ENCODE results near the gene RNF220. TPM values are rescaled to one million over a fixed set of nuclear protein-coding genes. Genes with fewer than 3 reads are reported as not detected.

Gene RNF220
- total RNA-seq, 1 donor = 53.2 TPM

- Histone ChIP-seq H2AFZ (ENCODE audit: low read length) (no peak overlapping the region), H3K9me3 (ENCODE audit: low read depth, low read length) (no peaks in the 10 kb centered on the region)
Measured at GRCh38 chr1:44611866-44612265, 206.8 kb downstream of the RNF220 start.

GRCh38 chr1:44613941-44614340 lies 208.9 kb downstream of the RNF220 start:
- no peaks in the 10 kb centered on the region for H3K36me3 ChIP-seq (ENCODE audit: insufficient read depth, low read length)
- no peak overlapping the region for H3K4me2 ChIP-seq (ENCODE audit: insufficient read depth, low read length)
- H3K4me3 ChIP-seq (ENCODE audit: insufficient read depth, low read length) = no peak overlapping the region
- no peak overlapping the region for H2AFZ ChIP-seq (ENCODE audit: low read length)
- H3K4me1 ChIP-seq (ENCODE audit: insufficient read depth, low read length) = peaks cover 19% of the 10 kb centered on the region
- no peak overlapping the region for H3K27ac ChIP-seq (ENCODE audit: low read depth, low read length)
- H3K79me2 ChIP-seq (ENCODE audit: insufficient read depth, low read length) = no peaks in the 10 kb centered on the region
- TF ChIP-seq CTCF (IDR thresholded peaks at IDR 0.05; ENCODE audit: extremely low read depth, low read depth, low read length) = no peak
- no peaks in the 10 kb centered on the region for H3K27me3 ChIP-seq (ENCODE audit: insufficient read depth, low read length)
- H3K9me3 ChIP-seq (ENCODE audit: low read depth, low read length) = no peaks in the 10 kb centered on the region
- no peaks in the 10 kb centered on the region for H4K20me1 ChIP-seq (ENCODE audit: insufficient read depth, low read length)
- no peak for DNase-seq (ENCODE audit: insufficient read length, low spot score, missing footprints)

More at GRCh38 chr1:44611866-44612265, 206.8 kb downstream of the RNF220 start:
- H3K79me2 ChIP-seq (ENCODE audit: insufficient read depth, low read length) = no peaks in the 10 kb centered on the region
- H3K36me3 ChIP-seq (ENCODE audit: insufficient read depth, low read length) = no peaks in the 10 kb centered on the region
- no peak for TF ChIP-seq CTCF (IDR thresholded peaks at IDR 0.05; ENCODE audit: extremely low read depth, low read depth, low read length)
- no peak for DNase-seq (ENCODE audit: insufficient read length, low spot score, missing footprints)
- no peak overlapping the region for H3K4me3 ChIP-seq (ENCODE audit: insufficient read depth, low read length)
- no peaks in the 10 kb centered on the region for H3K27me3 ChIP-seq (ENCODE audit: insufficient read depth, low read length)
- H3K27ac ChIP-seq (ENCODE audit: low read depth, low read length) = no peak overlapping the region
- H4K20me1 ChIP-seq (ENCODE audit: insufficient read depth, low read length) = no peaks in the 10 kb centered on the region
- H3K4me2 ChIP-seq (ENCODE audit: insufficient read depth, low read length) = no peak overlapping the region
- peaks cover 2% of the 10 kb centered on the region for H3K4me1 ChIP-seq (ENCODE audit: insufficient read depth, low read length)

- Histone ChIP-seq H3K27me3 (ENCODE audit: insufficient read depth, low read length) (no peaks in the 10 kb centered on the region), H2AFZ (ENCODE audit: low read length) (peak overlapping the region; percentile 77), H4K20me1 (ENCODE audit: insufficient read depth, low read length) (no peaks in the 10 kb centered on the region), H3K4me1 (ENCODE audit: insufficient read depth, low read length) (peaks cover 33% of the 10 kb centered on the region), H3K36me3 (ENCODE audit: insufficient read depth, low read length) (no peaks in the 10 kb centered on the region), H3K4me3 (ENCODE audit: insufficient read depth, low read length) (peak overlapping the region; percentile 77), H3K79me2 (ENCODE audit: insufficient read depth, low read length) (no peaks in the 10 kb centered on the region), H3K4me2 (ENCODE audit: insufficient read depth, low read length) (peak overlapping the region; percentile 82), H3K9me3 (ENCODE audit: low read depth, low read length) (no peaks in the 10 kb centered on the region), H3K27ac (ENCODE audit: low read depth, low read length) (no peak overlapping the region)
- no peak for TF ChIP-seq CTCF (IDR thresholded peaks at IDR 0.05; ENCODE audit: extremely low read depth, low read depth, low read length)
- no peak for DNase-seq (ENCODE audit: insufficient read length, low spot score, missing footprints)
Measured at GRCh38 chr1:44616284-44616990, 211.4 kb downstream of the RNF220 start.

- Histone ChIP-seq H2AFZ (ENCODE audit: low read length) (peak overlapping the region; percentile 77), H4K20me1 (ENCODE audit: insufficient read depth, low read length) (no peaks in the 10 kb centered on the region)
Measured at GRCh38 chr1:44616991-44617702, 212.1 kb downstream of the RNF220 start.

More at GRCh38 chr1:44616991-44617702, 212.1 kb downstream of the RNF220 start:
- Histone ChIP-seq H3K36me3 (ENCODE audit: insufficient read depth, low read length) (no peaks in the 10 kb centered on the region), H3K4me3 (ENCODE audit: insufficient read depth, low read length) (peak overlapping the region; percentile 77), H3K4me2 (ENCODE audit: insufficient read depth, low read length) (peak overlapping the region; percentile 82), H3K4me1 (ENCODE audit: insufficient read depth, low read length) (peaks cover 39% of the 10 kb centered on the region), H3K9me3 (ENCODE audit: low read depth, low read length) (no peaks in the 10 kb centered on the region), H3K27ac (ENCODE audit: low read depth, low read length) (peak overlapping the region; percentile 23), H3K27me3 (ENCODE audit: insufficient read depth, low read length) (no peaks in the 10 kb centered on the region), H3K79me2 (ENCODE audit: insufficient read depth, low read length) (no peaks in the 10 kb centered on the region)
- peak; percentile 97 for DNase-seq (ENCODE audit: insufficient read length, low spot score, missing footprints)
- TF ChIP-seq CTCF (IDR thresholded peaks at IDR 0.05; ENCODE audit: extremely low read depth, low read depth, low read length) = no peak

Measured in osteoblast (primary cell).